ENCODE data around the gene THSD7A.

DNA sequence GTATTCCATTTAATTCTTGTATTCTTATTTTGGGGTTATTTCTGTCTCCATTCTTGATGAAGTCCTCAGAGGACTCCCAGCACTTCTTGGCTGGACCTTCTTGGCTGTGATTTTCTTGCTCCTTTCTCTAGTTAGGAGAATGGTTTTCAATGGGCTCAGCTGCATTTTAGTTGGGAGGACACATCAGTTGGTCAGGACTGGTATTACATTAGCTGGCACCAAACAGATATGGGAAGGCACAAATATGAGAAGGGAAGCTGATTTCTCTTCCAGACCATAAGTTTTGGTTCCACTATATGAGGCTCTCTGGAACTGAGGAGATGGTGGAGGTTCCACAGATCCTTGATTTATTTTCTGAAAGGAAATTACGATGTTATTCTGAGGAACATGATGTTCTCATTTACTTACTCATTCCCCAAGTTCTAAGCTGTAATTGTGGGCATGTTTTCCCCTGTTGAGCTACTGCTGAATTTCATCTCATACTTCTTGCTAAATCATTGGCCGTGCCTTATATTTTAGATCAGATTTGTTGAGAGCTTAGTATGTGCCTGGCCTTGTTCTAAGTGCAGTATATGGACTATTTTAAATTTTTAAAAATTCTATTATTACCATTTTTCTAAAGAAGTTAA, 261.0 kb downstream of the THSD7A start:
- TF ChIP-seq CTCF (IDR thresholded peaks at IDR 0.05) = no peak; the same call in 1 of the 2 replicates
- TF ChIP-seq ZFX (IDR thresholded peaks at IDR 0.05; ENCODE audit: borderline replicate concordance) = no peak

All from 22Rv1 (cell line).